ENCODE results near the gene ASMTL. TPM values are rescaled to one million over a fixed set of nuclear protein-coding genes. Genes with fewer than 3 reads are reported as not detected.
"Not testable (repeated sequence)": the region's sequence is repeated elsewhere in the genome, so short reads cannot be mapped to it uniquely, and the experiment has no call there.

ASMTL gene
- total RNA-seq, 1 experiment from 2014 or later: 5.6 TPM

DNA sequence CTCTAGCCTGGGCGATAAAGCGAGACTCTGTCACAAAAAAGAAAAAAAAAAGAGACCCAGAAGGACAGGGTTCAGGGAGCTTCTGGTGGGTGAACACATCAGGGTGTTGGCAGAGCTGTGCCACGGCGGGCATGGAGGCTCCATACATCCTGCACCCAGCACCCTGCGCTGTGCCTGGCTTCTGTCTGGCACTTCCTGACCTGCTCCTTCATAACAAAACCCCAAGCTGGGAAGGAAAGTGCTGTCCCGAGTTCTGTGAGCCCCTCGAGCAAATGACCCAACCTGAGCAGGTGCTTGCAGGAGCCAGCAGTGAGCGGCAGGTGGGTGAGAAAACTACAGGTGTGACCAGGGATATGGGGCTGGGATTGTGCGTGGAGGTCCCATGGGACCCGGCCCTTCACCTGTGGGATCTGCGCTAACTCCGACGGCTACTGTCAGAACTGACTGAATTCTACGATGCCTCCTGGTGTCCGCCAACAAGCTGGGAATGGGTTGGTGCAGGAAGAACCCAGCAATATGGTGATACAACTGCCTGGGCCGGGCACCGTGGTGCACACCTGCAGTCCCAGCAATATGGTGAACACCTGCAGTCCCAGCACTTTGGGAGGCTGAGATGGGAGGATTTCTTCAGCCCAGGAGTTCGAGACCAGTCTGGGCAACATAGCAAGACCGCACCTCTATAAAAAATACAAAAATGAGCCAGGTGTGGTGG is 18.9 kb downstream of the ASMTL start:
- no peak for DNase-seq (ENCODE audit: low read depth)

DNA sequence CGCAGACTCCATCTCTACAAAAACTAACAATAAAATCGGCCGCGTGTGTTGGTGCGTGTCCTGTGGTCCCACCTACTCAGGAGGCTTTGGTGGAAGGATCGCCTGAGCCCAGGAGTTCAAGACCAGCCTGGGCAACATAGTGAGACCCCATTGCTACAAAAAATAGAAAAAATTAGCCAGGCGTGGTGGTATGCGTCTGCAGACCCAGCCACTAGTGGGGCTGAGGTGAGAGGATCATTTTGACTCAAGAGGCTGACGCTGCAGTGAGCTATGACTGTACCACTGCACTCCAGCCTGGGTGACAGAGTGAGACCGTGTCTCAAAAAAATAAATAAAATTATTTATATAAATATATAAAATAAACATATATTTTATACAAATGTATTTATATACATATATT is 22.3 kb downstream of the ASMTL start:
- DNase-seq (ENCODE audit: low read depth): no peak

DNA sequence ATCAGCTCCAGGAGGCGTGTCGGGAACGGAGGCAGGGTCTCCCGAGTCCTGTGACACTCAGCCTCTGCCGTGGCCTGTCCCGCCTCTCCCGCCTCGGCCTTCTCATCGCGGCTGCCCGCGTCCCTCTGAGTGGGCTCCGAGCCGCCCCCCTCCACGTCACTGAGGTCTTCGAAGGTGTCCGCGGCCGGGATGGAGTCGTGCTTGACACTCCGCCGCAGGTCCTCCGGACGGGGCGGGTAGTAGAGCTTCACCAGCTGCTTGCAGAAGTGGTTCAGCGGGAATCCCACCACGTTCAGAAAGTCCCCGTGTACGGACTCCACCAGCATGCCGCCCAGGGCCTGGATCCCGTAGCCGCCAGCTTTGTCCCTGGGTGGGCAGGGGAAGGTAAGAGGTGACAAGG is 25.0 kb downstream of the ASMTL start:
- no peak for DNase-seq (ENCODE audit: low read depth)

DNA sequence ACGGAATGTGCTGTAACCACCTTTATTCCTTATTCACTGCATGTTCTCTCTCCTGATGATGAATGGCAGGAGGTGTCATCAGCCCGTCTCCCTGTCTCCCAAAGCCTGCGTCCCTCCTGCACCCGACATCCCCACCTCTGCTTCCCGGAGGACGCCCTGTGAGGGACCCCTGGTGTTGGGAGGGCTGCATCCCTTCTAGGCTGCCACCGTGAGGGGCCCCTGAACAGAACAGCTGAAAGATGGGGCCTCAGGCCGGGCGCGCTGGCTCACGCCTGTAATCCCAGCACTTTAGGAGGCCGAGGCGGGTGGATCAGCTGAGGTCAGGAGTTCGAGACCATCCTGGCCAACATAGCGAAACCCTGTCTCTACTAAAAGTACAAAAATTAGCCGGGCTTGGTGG is 26.4 kb downstream of the ASMTL start:
- not testable (repeated sequence) for DNase-seq (ENCODE audit: low read depth)

DNA sequence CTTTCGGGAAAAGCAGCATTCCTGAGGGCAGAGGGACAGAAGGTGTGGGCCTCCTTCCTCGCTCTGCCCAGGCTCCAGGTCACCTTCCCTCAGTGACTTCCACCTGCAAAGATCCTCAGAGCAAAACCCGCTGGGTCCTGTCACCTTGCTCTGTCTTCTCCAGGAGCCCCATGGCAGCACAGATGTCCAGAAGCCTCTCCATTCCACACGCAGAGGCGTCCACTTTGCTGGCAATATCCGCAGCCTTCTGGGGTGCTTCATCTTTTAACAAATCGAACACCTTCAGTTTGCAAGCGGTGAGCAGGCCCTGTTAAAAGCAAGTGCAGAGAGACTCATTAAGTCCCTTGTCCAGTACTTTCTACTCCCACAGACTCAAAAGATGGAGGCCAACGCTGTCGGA is 27.3 kb downstream of the ASMTL start:
- DNase-seq (ENCODE audit: low read depth): no peak

DNA sequence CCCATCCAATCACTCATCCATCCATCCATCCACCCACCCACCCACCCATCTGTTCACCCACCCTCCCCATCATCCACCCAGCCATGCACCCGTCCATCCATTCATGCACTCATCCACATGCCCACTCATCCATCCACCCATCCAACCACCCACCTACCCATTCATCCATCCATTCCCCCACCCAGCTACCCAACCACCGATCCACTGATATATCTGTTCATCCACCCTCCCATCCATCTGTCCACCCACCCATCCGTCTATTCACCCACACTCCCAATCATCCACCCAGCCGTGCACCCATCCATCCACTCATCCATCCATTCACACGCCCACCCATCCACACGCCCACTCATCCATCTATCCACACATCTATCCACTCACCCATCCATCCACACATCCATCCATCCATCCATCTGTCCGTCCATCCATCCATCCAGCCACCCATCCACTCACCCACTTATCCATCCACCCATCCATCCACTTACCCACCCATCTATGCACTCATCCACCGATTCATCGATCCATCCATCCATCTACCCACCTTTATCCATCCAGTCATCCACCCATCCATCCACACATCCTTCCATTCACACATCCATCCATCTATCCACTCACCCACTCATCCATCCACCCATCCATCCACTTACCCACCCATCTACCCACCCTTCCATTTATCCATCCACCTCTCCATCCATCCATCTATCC is 28.4 kb downstream of the ASMTL start:
- no peak for DNase-seq (ENCODE audit: low read depth)

DNA sequence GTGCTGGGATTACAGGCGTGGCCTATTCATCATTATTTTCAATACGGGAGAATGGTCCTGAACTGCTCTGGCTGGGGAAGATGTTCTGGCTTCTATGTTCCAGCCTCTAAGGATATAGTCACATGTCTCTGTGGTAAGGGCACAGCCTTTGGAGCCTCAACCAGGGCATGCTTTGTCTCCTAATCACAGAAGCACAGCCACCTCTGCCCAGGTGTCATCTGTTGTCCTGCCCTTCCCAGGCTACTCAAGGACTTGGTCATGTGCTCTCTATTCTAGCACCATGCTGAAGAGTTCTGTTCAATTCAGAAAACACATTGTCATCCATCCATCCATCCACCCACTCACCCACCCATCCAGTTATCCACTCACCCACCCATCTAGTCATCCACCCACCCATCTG is 29.5 kb downstream of the ASMTL start:
- DNase-seq (ENCODE audit: low read depth): no peak

DNA sequence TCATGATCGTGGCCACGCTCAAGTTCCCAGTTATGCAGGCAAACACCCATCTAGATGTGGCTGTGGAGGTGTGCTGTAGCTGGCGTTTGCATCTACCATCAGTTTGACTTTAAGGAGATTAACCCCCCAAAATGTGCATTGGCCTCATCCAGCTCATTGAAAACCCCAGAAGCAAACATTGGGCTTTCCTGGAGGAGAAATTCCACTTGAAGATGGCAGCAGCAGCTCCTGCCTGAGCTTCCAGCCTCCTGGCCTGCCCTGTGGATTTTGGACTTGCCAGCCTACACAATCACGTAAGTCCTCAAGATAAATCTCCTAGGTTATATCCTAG is 30.6 kb downstream of the ASMTL start:
- no peak for DNase-seq (ENCODE audit: low read depth)

DNA sequence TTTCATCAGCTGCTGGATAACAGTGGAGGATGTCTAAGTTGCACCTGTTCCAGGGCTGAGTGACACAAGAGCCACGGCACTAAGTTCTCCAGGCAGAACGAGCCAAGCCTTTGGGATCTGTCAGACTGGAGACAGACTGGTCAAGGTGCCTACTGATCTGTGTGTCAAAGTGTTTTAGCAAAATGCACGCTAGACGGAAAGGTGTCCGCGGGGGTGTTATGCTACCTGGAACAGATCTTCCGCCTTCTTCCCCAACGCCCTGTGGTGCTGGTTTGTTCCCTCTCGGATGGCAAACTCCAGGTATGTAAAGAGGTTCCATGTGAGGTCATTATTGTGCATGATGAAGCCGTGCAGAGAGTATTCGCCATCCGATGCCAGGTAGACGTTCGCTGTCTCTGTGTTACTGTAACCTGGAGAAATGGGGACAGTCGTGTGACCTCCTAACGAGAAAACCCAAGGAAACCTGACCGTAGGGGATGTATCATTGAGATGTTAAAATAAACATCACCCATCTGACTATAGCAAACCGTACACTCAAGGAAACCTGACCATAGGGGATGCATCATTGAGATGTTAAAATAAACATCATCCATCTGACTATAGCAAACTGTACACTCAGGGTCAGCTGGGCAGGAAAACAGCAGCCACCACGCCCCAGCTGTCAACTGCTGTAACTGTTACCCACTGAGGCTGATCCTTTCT is 31.1 kb downstream of the ASMTL start:
- DNase-seq (ENCODE audit: low read depth): no peak

DNA sequence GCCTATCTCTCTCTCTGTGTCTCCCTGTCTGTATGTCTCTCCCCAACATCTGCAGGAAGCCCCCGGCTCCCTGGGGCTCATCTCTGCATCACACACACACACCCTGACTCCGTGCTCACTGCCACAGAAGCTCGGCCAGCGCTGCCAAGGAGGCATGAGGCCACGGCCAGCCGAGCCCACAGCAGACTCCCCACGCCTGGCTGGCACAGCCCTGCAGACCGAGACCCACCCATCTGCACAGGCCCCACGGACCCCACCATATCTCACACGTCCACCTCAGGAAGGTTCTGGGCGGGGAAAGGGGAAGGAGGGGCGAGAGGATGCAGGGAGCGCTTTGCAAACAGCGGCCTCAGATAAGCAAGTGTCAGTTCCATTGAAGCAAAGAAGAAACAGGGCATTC is 32.3 kb downstream of the ASMTL start:
- no peak for DNase-seq (ENCODE audit: low read depth)

DNA sequence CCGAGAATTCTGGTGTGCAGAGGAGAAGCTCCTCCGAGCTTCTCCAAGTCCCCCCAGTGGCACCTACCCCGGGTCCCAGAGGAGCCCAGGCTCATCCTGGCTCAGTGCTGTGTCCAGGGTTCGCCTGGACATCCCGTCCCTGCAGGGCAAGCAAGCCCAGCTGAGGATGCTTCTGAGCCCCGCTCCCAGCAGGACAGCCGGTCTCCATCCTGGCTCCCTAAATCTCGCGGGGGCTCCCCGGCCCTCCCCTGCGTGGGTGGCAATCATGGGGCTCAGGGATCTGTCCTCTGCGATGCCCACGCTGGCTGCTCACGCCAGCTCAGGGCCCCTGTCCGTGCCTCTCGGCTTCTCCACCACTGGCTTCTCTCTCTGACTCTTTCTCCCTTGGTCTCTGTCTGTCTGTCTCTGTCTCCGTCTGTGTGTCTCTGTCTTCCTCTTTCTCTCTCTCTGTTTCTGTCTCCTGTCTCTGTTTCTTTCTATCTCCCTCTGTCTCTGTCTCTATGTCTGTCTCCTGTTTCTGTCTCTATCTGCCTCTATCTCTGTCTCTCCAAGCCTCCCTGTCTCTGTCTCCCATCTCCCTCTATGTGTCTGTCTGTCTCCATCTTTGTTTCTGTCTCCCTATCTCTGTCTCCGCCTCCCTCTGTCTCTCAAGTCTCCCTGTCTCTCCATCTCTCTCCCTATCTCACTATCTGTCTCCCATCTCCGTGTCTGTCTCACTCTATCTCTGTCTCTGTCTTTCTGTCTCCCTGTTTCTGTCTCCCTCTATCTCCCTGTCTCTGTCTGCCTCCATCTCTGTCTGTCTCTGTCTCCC is 33.0 kb downstream of the ASMTL start:
- no peak for DNase-seq (ENCODE audit: low read depth)

DNA sequence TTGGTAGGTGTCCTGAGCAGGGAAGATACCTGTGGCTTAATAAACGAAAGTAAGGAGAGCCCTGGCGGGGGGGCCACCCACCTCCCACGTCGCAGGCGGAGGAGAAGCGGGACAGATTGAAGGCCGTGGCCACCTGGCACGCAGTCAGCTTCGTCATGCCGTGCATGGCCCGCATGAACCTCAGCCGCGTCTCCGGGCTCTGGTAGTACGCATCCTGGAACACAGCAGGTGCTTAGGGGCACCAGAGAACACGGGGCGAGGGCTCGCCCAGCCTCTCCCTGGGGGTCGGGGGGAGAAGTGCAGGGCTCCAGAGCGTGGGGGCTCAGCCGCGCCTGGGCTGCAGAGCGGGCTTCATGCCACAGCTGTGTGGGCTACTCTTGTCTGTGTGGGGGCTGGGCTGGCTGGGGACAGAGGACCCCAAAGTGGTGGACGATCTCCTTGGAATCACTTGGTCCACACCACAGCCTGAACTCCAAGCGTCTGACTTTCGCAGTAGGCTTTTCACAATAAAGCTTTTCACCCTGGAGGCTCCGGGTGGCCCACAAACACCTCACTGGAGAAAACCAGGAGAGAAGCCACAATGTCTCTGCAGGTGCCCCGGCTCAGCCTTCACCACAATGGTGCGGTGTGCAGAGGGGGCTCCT is 33.7 kb downstream of the ASMTL start:
- DNase-seq (ENCODE audit: low read depth): no peak

DNA sequence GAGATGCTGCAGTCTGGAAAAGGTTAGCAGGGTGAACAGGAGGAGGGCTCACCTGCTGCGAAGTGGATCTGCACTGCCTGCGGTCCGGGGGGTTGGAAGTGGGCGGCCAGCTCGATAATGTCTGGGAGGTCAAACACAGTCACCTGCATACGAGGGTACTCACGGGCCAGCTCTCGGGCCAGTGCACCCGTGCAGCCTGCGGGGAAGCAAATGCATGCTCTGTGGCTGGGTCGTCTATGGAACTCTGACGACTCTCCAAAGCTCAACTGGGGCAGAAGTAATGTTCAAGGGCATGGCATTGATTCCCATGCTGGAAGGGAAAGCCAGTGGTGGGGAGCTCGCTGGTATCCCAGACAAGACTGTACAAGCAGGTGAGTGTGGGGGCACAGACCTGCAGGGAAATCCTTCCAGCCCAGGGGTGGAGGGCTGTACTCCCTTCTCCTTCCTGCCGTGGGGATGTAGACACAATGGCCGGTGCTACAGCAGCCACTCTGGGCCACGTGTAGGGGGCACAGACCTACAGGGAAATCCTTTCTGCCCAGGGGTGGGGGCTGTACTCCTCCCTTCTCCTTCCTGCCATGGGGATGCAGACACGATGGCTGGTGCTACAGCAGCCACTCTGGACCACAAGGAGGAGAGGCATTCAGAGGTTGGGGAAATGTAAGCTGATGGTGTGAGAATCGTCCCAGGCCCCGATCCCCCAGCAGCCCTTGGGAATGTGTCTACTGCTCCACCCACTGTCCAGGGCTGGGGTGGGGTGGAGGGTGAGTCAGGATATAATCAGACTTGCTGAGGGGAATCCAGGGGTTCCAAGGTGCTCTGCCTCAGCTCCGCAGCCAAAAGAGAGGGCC is 34.6 kb downstream of the ASMTL start:
- no peak for DNase-seq (ENCODE audit: low read depth)

DNA sequence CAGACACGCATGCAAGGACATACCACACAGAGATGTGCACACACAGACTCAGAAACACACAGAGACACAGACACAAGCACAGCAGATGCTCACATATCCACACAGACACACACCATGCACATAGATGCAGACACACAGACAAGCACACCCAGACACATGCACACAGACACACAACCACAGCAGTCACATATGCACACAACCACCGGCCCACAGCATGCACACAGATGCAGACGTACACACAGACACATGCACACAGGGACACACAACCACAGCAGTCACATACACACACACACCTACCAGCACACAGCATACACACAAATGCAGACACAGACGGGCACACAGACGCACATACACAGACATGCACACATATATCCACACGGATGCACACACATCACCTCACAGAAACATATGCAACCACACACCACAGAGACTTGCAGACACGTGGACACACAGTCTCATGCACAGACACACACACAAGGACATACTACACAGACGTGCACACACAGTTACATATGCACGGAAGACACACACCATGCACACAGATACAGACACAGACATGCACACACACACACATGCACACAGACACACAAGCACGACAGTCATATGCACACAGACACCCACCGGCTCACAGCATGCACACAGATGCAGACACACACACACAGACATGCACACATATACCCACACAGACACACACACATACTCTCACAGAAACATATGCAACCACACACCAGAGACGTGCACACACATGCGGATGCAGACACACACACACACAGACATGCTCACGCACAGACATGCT is 35.5 kb downstream of the ASMTL start:
- DNase-seq (ENCODE audit: low read depth): no peak

DNA sequence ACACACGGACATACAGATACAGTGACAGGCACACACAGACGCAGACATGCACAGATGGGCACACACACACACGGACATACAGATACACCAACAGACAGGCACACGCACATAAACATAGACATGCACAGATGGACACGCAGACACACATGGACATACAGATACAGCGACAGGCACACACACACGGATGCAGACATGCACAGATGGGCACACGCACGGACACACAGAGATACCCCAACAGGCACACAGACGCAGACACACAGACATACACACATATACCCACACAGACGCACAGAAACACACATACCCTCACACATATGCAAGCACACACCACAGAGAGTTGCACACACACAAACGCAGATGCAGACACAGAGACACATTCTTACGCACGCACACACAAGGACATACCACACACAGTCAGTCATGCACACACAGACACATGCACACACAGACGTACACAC is 36.4 kb downstream of the ASMTL start:
- no peak for DNase-seq (ENCODE audit: low read depth)

DNA sequence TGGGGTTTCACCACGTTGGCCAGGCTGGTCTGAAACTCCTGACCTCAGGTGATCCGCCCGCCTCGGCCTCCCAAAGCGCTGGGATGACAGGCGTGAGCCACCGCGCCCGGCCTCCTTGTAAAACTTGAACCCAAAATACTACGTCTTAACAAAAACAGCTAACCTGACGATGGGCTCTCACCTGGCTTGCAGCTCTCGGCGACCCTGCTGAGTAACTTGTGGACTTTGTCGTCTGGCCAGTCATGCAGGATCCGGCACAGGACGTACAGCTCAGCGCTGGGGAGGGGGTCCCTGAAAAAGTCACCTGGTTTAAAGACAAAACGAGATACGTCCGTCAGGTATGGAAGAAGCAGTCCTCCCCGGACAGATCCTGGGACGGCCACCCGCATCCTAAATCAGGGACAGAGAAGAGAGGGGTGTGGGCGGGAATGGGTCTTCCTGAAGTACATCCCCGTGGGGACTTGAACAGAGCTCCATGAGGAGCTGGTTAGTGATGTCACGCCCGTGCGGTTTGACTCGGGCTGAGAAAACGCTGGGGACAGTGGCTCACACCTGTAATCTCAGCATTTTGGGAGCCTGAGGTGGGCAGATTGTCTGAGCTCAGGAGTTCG is 40.1 kb downstream of the ASMTL start:
- DNase-seq (ENCODE audit: low read depth): no peak

DNA sequence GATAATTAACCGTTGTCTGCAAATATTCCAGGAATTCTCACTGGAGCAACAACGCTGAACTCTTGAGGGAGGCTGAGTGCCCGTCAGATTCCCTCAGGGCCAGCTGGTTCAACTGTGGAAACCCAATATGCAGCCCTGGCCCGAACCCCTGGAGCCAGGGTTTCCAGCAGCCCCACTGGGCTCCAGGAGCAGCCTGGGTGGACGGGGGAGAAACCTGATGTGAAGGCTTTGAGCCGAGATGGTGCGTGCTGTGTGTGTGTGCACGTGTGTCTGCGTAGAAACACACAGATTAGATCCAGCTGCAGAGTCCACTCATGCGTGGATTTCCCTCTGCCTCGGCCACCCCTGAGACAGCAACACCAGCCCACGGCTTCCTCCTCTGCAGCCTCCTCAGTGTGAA is 41.4 kb downstream of the ASMTL start:
- DNase-seq (ENCODE audit: low read depth): no peak

DNA sequence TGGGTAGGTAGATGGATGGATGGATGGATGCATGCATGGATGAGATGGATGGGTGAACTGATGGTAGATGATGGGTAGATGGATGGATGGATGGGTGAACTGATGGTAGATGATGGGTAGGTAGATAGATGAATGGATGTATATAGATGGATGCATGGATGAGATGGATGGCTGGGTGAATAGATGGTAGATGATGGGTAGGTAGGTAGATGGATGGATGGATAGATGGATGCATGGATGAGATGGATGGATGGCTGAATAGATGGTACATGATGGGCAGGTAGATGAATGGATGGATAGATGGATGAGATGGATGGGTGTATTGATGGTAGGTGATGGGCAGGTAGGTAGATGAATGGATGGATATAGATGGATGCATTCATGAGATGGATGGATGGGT is 45.7 kb downstream of the ASMTL start:
- no peak for DNase-seq (ENCODE audit: low read depth)

DNA sequence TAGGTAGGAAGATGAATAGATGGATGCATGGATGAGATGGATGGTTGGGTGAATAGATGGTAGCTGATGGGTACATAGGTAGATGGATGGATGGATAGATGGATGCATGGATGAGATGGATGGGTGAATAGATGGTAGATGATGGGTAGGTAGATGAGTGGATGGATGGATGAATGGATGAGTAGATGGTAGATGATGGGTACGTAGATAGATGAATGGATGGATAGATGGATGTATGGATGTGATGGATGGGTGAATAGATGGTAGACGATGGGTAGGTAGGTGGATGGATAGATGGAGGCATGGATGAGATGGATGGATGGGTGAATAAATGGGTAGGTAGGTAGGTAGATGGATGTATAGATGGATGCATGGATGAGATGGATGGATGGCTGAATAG is 46.9 kb downstream of the ASMTL start:
- not testable (repeated sequence) for DNase-seq (ENCODE audit: low read depth)

All from RPMI7951 (cell line).